PFSK-1 (cell line): ENCODE results near the gene EFCAB6.

Experiments
- POLR2AphosphoS5 ChIP-seq: IDR thresholded peaks from 2 replicates; pipeline ENCODE4 v1.6.1; 2012; ENCODE audit warnings: low read depth, mild to moderate bottlenecking, control low read depth, low read length, moderate library complexity
- SIN3A ChIP-seq: IDR thresholded peaks from 2 replicates; pipeline ENCODE4 v1.6.1; 2012; ENCODE audit warnings: mild to moderate bottlenecking, low read length, moderate library complexity, borderline replicate concordance; ENCODE audit not compliant: insufficient read depth
- TAF1 ChIP-seq: IDR thresholded peaks from 2 replicates; pipeline ENCODE4 v1.6.1; 2012; ENCODE audit warnings: low read length, control low read depth, borderline replicate concordance; ENCODE audit not compliant: insufficient read depth
- TF ChIP-seq, protein P1 (sequence below), 2 experiments: IDR thresholded peaks; 2 replicates each; pipeline versions ENCODE4 v1.6.1 to v1.8.0; 2011 to 2012; ENCODE audit warnings: low read depth in 2 of 2, low read length in 2 of 2, control low read depth in 1 of 2, inconsistent platforms in 1 of 2, mild to moderate bottlenecking in 1 of 2, moderate library complexity in 1 of 2; ENCODE audit not compliant: insufficient read depth in 1 of 2

DNA sequence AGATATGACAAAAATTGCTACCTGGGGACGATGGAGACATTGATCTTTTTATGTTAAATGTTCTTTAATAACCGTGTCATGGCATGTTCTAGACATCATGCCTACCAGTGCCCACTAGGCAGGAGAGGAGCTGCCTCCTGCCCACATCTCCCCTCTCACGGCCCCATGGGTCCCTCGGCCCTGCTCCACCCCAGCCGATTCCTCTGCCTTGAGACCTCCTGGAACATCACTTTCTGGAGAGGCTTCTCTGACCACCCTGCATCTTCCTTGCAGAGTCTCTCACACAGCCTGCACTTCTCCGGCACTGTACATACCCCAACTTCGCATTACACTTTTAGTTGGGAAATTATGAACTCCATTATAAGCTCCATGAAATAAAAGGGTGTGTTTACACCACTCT is 16.8 kb downstream of the EFCAB6 start:
- TF ChIP-seq TAF1: no peak
- TF ChIP-seq, protein P1, sequence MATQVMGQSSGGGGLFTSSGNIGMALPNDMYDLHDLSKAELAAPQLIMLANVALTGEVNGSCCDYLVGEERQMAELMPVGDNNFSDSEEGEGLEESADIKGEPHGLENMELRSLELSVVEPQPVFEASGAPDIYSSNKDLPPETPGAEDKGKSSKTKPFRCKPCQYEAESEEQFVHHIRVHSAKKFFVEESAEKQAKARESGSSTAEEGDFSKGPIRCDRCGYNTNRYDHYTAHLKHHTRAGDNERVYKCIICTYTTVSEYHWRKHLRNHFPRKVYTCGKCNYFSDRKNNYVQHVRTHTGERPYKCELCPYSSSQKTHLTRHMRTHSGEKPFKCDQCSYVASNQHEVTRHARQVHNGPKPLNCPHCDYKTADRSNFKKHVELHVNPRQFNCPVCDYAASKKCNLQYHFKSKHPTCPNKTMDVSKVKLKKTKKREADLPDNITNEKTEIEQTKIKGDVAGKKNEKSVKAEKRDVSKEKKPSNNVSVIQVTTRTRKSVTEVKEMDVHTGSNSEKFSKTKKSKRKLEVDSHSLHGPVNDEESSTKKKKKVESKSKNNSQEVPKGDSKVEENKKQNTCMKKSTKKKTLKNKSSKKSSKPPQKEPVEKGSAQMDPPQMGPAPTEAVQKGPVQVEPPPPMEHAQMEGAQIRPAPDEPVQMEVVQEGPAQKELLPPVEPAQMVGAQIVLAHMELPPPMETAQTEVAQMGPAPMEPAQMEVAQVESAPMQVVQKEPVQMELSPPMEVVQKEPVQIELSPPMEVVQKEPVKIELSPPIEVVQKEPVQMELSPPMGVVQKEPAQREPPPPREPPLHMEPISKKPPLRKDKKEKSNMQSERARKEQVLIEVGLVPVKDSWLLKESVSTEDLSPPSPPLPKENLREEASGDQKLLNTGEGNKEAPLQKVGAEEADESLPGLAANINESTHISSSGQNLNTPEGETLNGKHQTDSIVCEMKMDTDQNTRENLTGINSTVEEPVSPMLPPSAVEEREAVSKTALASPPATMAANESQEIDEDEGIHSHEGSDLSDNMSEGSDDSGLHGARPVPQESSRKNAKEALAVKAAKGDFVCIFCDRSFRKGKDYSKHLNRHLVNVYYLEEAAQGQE (IDR thresholded peaks at IDR 0.05; ENCODE audit: insufficient read depth in 1 of 2, low read depth in 2 of 2, low read length in 2 of 2): no peak
- no peak for TF ChIP-seq POLR2AphosphoS5
- no peak for TF ChIP-seq SIN3A
